Mesodermal cell (in vitro differentiated cells): ENCODE measurements around the gene NEK5.
"Not testable (repeated sequence)": the region's sequence is repeated elsewhere in the genome, so short reads cannot be mapped to it uniquely, and the experiment has no call there.

ENCODE experiments used
- H3K27ac ChIP-seq: 2 replicates; pipeline ENCODE4 v1.7.0; 2013; ENCODE audit warnings: mild to moderate bottlenecking, low read depth, low read length, moderate library complexity; ENCODE audit not compliant: severe bottlenecking
- H3K36me3 ChIP-seq: 2 replicates; pipeline ENCODE4 v1.7.1; 2013; ENCODE audit warnings: mild to moderate bottlenecking, low read length, moderate library complexity; ENCODE audit not compliant: control insufficient read depth, insufficient read depth
- H3K4me1 ChIP-seq: one replicate; pipeline ENCODE4 v1.7.1; 2013; ENCODE audit warnings: mild to moderate bottlenecking, low read length; ENCODE audit not compliant: insufficient read depth, control insufficient read depth, poor library complexity, severe bottlenecking
- H3K4me3 ChIP-seq: 2 replicates; pipeline ENCODE4 v1.7.0; 2013; ENCODE audit warnings: low read length, control low read depth, mild to moderate bottlenecking; ENCODE audit not compliant: insufficient read depth, poor library complexity, severe bottlenecking; ENCODE audit errors: extremely low read depth
- H3K9me3 ChIP-seq: 2 replicates; pipeline ENCODE4 v1.7.1; 2013; ENCODE audit warnings: mild to moderate bottlenecking, low read length, moderate library complexity; ENCODE audit not compliant: control insufficient read depth
- WGBS, 2 experiments: methylation state at CpG; one replicate each; pipeline ENCODE4 v1.1.5; 2013; ENCODE audit warnings: missing lambda C conversion rate in 2 of 2; ENCODE audit not compliant: insufficient coverage in 2 of 2; 5-methylcytosine and 5-hydroxymethylcytosine counted together

The NEK5 gene

DNA sequence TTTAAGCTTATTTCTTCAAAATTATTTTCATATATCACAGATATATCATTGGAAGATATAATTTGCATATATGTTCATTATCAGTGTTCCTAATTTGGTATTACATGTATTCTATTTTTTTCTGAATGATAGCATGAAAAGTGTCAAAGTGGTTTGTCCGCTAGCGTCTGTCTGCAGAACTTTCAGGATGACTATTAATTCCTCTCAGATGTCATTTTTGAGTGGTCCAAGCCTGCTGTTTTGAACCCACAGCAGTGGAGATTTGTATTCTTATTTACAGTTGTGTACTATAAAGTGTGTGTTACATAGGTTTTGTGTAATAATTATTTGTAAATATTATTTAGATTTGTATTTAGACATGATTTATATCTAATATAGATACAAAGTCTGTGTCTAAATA lies 95.8 kb downstream of the NEK5 start:
- Histone ChIP-seq H3K36me3 (peaks cover 25% of the 10 kb centered on the region), H3K9me3 (peaks cover 8% of the 10 kb centered on the region), H3K4me1 (no peaks in the 10 kb centered on the region), H3K27ac (no peak overlapping the region), H3K4me3 (no peak overlapping the region)
- WGBS, 2 experiments = 100% methylated on average over 2 of the region's 2 CpGs

GRCh38 chr13:52030401-52030800 lies 98.5 kb downstream of the NEK5 start:
- not testable (repeated sequence) for H3K27ac ChIP-seq, H3K4me3 ChIP-seq, H3K4me1 ChIP-seq
- WGBS, 2 experiments = 100% methylated on average over 2 to 3 of the region's 6 CpGs
- H3K9me3 ChIP-seq = peaks cover 16% of the 10 kb centered on the region
- peaks cover 49% of the 10 kb centered on the region for H3K36me3 ChIP-seq

DNA sequence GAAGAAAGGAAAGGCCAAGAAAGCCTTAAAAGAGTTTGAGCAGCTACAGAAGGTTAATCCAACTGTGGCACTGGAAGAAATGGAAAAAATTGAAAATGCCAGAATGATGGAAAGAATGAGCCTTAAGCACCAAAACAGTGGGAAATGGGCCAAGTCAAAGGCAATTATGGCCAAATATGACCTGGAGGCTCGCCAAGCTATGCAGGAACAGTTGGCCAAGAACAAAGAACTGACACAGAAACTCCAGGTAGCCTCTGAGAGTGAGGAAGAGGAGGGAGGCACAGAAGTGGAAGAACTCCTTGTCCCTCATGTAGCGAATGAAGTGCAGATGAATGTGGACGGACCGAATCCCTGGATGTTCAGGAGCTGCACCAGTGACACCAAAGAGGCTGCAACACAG lies 99.3 kb downstream of the NEK5 start:
- H3K9me3 ChIP-seq = peaks cover 16% of the 10 kb centered on the region
- peaks cover 58% of the 10 kb centered on the region for H3K36me3 ChIP-seq
- no peak overlapping the region for H3K27ac ChIP-seq
- no peaks in the 10 kb centered on the region for H3K4me1 ChIP-seq
- WGBS, 2 experiments = 92 to 98% methylated on average over 4 of the region's 4 CpGs
- no peak overlapping the region for H3K4me3 ChIP-seq

GRCh38 chr13:52027832-52028231 lies 101.0 kb downstream of the NEK5 start:
- WGBS, 2 experiments = no CpG with 5 or more reads among the region's 1 CpG
- H3K9me3 ChIP-seq = peaks cover 16% of the 10 kb centered on the region
- H3K27ac ChIP-seq = no peak overlapping the region
- H3K4me1 ChIP-seq = no peaks in the 10 kb centered on the region
- no peak overlapping the region for H3K4me3 ChIP-seq
- H3K36me3 ChIP-seq = peaks cover 75% of the 10 kb centered on the region

- Histone ChIP-seq H3K9me3 (peaks cover 16% of the 10 kb centered on the region), H3K27ac (no peak overlapping the region), H3K4me3 (no peak overlapping the region), H3K36me3 (peaks cover 91% of the 10 kb centered on the region), H3K4me1 (no peaks in the 10 kb centered on the region)
- WGBS, 2 experiments = 94 to 100% methylated on average over 2 to 3 of the region's 3 CpGs
Measured at GRCh38 chr13:52026246-52026626, 102.6 kb downstream of the NEK5 start.

GRCh38 chr13:52025475-52026245 lies 103.2 kb downstream of the NEK5 start:
- peaks cover 94% of the 10 kb centered on the region for H3K36me3 ChIP-seq
- H3K4me3 ChIP-seq = no peak overlapping the region
- peaks cover 16% of the 10 kb centered on the region for H3K9me3 ChIP-seq
- 93 to 94% methylated on average over 6 of the region's 8 CpGs for WGBS, 2 experiments
- no peaks in the 10 kb centered on the region for H3K4me1 ChIP-seq
- no peak overlapping the region for H3K27ac ChIP-seq

DNA sequence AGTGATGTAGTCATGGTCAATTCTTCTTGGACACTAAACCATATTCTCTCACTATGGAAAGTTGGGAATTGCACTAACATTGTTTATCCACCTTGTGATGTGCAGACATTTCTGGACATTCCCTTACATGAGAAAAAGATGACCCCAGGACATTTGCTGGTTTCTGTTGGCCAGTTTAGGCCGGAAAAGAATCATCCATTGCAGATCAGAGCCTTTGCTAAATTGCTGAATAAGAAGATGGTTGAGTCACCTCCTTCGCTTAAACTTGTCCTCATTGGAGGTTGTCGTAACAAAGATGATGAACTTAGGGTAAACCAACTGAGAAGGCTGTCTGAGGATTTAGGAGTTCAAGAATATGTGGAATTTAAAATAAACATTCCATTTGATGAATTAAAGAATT lies 104.4 kb downstream of the NEK5 start, which contains the start of gene UTP14C:
UTP14C (plus strand) TSS at position 211 of the 400 bp plus-strand sequence. CDS start 4,114 bp downstream, outside the sequence.
- 91 to 94% methylated on average over 2 to 3 of the region's 3 CpGs for WGBS, 2 experiments
- peaks cover 13% of the 10 kb centered on the region for H3K9me3 ChIP-seq
- H3K4me1 ChIP-seq = no peaks in the 10 kb centered on the region
- H3K4me3 ChIP-seq = no peak within 1 kb of the TSS
- no peak within 1 kb of the TSS for H3K27ac ChIP-seq
- peaks cover 97% of the 10 kb centered on the region for H3K36me3 ChIP-seq

GRCh38 chr13:52022356-52022755 lies 106.5 kb downstream of the NEK5 start:
- 100% methylated on average over 1 of the region's 2 CpGs; no CpG with 5 or more reads in 1 of the 2 experiments for WGBS, 2 experiments
- H3K36me3 ChIP-seq = peaks cover 94% of the 10 kb centered on the region

DNA sequence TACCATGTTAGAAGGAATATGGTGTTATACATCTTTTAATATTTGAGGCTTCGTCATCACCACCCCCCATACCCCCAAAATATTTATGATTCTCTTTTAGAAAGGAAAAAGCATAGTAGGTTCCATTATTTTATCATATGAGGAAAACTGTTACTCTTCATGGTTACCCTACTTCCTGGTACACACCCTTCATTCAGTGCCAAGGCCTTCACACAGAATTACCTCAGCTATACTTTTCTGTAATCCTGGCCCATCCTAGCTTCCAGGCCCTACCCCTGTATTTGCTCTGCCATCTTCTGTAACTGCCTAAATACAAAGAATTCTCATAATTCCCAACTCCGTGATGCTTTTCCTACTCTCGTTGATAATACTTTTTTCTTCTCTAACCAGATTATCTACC lies 108.7 kb downstream of the NEK5 start:
- Histone ChIP-seq H3K4me1 (no peaks in the 10 kb centered on the region), H3K36me3 (peaks cover 94% of the 10 kb centered on the region), H3K4me3 (no peak overlapping the region), H3K27ac (no peak overlapping the region), H3K9me3 (no peaks in the 10 kb centered on the region)
- WGBS, 2 experiments = 93 to 95% methylated on average over 2 of the region's 3 CpGs

More at GRCh38 chr13:52022356-52022755, 106.5 kb downstream of the NEK5 start:
- peaks cover 8% of the 10 kb centered on the region for H3K9me3 ChIP-seq
- no peak overlapping the region for H3K27ac ChIP-seq
- H3K4me3 ChIP-seq = no peak overlapping the region
- H3K4me1 ChIP-seq = no peaks in the 10 kb centered on the region

- Histone ChIP-seq H3K4me1 (no peaks in the 10 kb centered on the region), H3K36me3 (peaks cover 59% of the 10 kb centered on the region)
- 89 to 100% methylated on average over 3 of the region's 3 CpGs for WGBS, 2 experiments
Measured at GRCh38 chr13:52016296-52016695, 112.6 kb downstream of the NEK5 start.

GRCh38 chr13:52012512-52012836 lies 116.4 kb downstream of the NEK5 start:
- Histone ChIP-seq H3K27ac (peak overlapping the region; percentile 81), H3K4me1 (no peaks in the 10 kb centered on the region), H3K36me3 (peaks cover 26% of the 10 kb centered on the region), H3K4me3 (peak overlapping the region; percentile 80), H3K9me3 (no peaks in the 10 kb centered on the region)
- WGBS, 2 experiments = 0% methylated on average over 7 to 8 of the region's 8 CpGs

More at GRCh38 chr13:52016296-52016695, 112.6 kb downstream of the NEK5 start:
- no peak overlapping the region for H3K4me3 ChIP-seq
- no peaks in the 10 kb centered on the region for H3K9me3 ChIP-seq
- H3K27ac ChIP-seq = no peak overlapping the region
